ENCODE measurements around the gene TMEM61. TPM values are rescaled to one million over a fixed set of nuclear protein-coding genes. Genes with fewer than 3 reads are reported as not detected.

TMEM61 gene
- total RNA-seq, 1 donor from 2014 or later, result not detected

GRCh38 chr1:55005351-55006140 is 25.1 kb downstream of the TMEM61 start:
- Mint-ChIP-seq H3K36me3 (ENCODE audit: low read depth, unreplicated experiment) (peaks cover 3% of the 10 kb centered on the region), H3K4me1 (ENCODE audit: low read depth, unreplicated experiment) (peaks cover 7% of the 10 kb centered on the region), H3K27me3 (ENCODE audit: low read depth, unreplicated experiment) (peaks cover 15% of the 10 kb centered on the region), H3K27ac (ENCODE audit: unreplicated experiment) (no peak overlapping the region), H3K9me3 (ENCODE audit: unreplicated experiment) (peaks cover 2% of the 10 kb centered on the region), H3K4me3 (ENCODE audit: unreplicated experiment) (no peak overlapping the region)
- H3K4me3 ChIP-seq (ENCODE audit: insufficient read depth, low read depth, low read length), result no peak overlapping the region
- peaks cover 4% of the 10 kb centered on the region for H3K9me3 ChIP-seq (ENCODE audit: insufficient read depth, low read depth, low read length)
- no peak for TF ChIP-seq CTCF (IDR thresholded peaks at IDR 0.05; ENCODE audit: insufficient read depth, low read depth, low read length)
- no peak for TF ChIP-seq EZH2 (IDR thresholded peaks at IDR 0.05; ENCODE audit: insufficient read depth, low read length)
- no peaks in the 10 kb centered on the region for H4K20me1 ChIP-seq (ENCODE audit: insufficient read depth, low read length)
- H3K27ac ChIP-seq (ENCODE audit: low read depth, low read length), result no peak overlapping the region
- no peak overlapping the region for H3K4me2 ChIP-seq (ENCODE audit: low read length)
- peaks cover 4% of the 10 kb centered on the region for H3K27me3 ChIP-seq (ENCODE audit: insufficient read depth, low read length)
- H3K79me2 ChIP-seq (ENCODE audit: insufficient read depth, low read length), result no peaks in the 10 kb centered on the region
- H3K36me3 ChIP-seq (ENCODE audit: insufficient read depth, low read length), result no peaks in the 10 kb centered on the region
- peaks cover 10% of the 10 kb centered on the region for H3K4me1 ChIP-seq (ENCODE audit: insufficient read depth, low read length)
- FAIRE-seq, result no peak
- H2AFZ ChIP-seq (ENCODE audit: low read depth, low read length), result no peak overlapping the region
- DNase-seq (ENCODE audit: low read depth), result no peak
- no peak overlapping the region for H3K9ac ChIP-seq (ENCODE audit: low read length)

- no peak overlapping the region for H3K4me3 Mint-ChIP-seq (ENCODE audit: unreplicated experiment)
- H3K4me1 ChIP-seq (ENCODE audit: insufficient read depth, low read length), result peaks cover 10% of the 10 kb centered on the region
- FAIRE-seq, result no peak
Measured at GRCh38 chr1:55006931-55007330, 26.5 kb downstream of the TMEM61 start.

More at GRCh38 chr1:55006931-55007330, 26.5 kb downstream of the TMEM61 start:
- no peak overlapping the region for H3K27ac ChIP-seq (ENCODE audit: low read depth, low read length)
- Mint-ChIP-seq H3K27me3 (ENCODE audit: low read depth, unreplicated experiment) (peaks cover 18% of the 10 kb centered on the region), H3K36me3 (ENCODE audit: low read depth, unreplicated experiment) (peaks cover 3% of the 10 kb centered on the region), H3K9me3 (ENCODE audit: unreplicated experiment) (peaks cover 2% of the 10 kb centered on the region), H3K4me1 (ENCODE audit: low read depth, unreplicated experiment) (peaks cover 7% of the 10 kb centered on the region), H3K27ac (ENCODE audit: unreplicated experiment) (no peak overlapping the region)
- no peaks in the 10 kb centered on the region for H4K20me1 ChIP-seq (ENCODE audit: insufficient read depth, low read length)
- no peak for DNase-seq (ENCODE audit: low read depth)
- H3K9ac ChIP-seq (ENCODE audit: low read length), result no peak overlapping the region
- H2AFZ ChIP-seq (ENCODE audit: low read depth, low read length), result no peak overlapping the region
- TF ChIP-seq EZH2 (IDR thresholded peaks at IDR 0.05; ENCODE audit: insufficient read depth, low read length) (no peak), CTCF (IDR thresholded peaks at IDR 0.05; ENCODE audit: insufficient read depth, low read depth, low read length) (no peak)
- H3K4me3 ChIP-seq (ENCODE audit: insufficient read depth, low read depth, low read length), result no peak overlapping the region
- no peaks in the 10 kb centered on the region for H3K79me2 ChIP-seq (ENCODE audit: insufficient read depth, low read length)
- peaks cover 4% of the 10 kb centered on the region for H3K9me3 ChIP-seq (ENCODE audit: insufficient read depth, low read depth, low read length)
- H3K27me3 ChIP-seq (ENCODE audit: insufficient read depth, low read length), result peaks cover 4% of the 10 kb centered on the region
- H3K4me2 ChIP-seq (ENCODE audit: low read length), result no peak overlapping the region
- H3K36me3 ChIP-seq (ENCODE audit: insufficient read depth, low read length), result no peaks in the 10 kb centered on the region
